Ascending aorta (tissue), 2 donors: ENCODE results near the gene USP14. TPM values are rescaled to one million over a fixed set of nuclear protein-coding genes. Genes with fewer than 3 reads are reported as not detected.

Experiments
- DNase-seq, 2 donors: peaks; one replicate each; pipeline ENCODE4 v3.0.0-alpha.2; 2019; ENCODE audit warnings: low spot score in 2 of 2
- H3K27ac ChIP-seq, 2 donors: fragments of 200-600 bp; sonication (generic); one replicate each; pipeline ENCODE4 v1.5.1; 2016 to 2017; ENCODE audit warnings: mild to moderate bottlenecking in 1 of 2
- H3K27me3 ChIP-seq: fragments of 200-600 bp; sonication (generic); one replicate; pipeline ENCODE4 v1.5.1; 2017
- H3K36me3 ChIP-seq, 2 donors: fragments of 200-600 bp; sonication (generic); one replicate each; pipeline ENCODE4 v1.5.1; 2016
- H3K4me1 ChIP-seq, 2 donors: fragments of 200-600 bp; sonication (generic); one replicate each; pipeline ENCODE4 v1.5.1; 2016 to 2017; ENCODE audit warnings: mild to moderate bottlenecking in 1 of 2
- H3K4me3 ChIP-seq, 2 donors: fragments of 200-600 bp; sonication (generic); one replicate each; pipeline ENCODE4 v1.5.1; 2016 to 2017; ENCODE audit warnings: mild to moderate bottlenecking in 1 of 2
- H3K9me3 ChIP-seq, 2 donors: fragments of 200-600 bp; sonication (generic); one replicate each; pipeline ENCODE4 v1.5.1; 2016
- intact Hi-C: fragments of 100-400 bp; cut with DNase I; formaldehyde crosslinking; loops from one replicate; pipeline ENCODE4 v1.15.1; 2023
- total RNA-seq: library from RNA; depleted of rRNA; stranded (reverse); fragments of >200 nt; gene quantifications from one replicate; pipeline ENCODE4 v1.1.0, GENCODE V29; 2016
- TF ChIP-seq, protein P1 (sequence below), 3 experiments: fragments of 200-600 bp in 2 of 3; fragments of 450-650 bp in 1 of 3; sonication (generic) in 2 of 3; IDR thresholded peaks; one replicate each; pipeline ENCODE4 v1.5.1; 2016 to 2019; ENCODE audit warnings: antibody characterized with exemption in 3 of 3, mild to moderate bottlenecking in 1 of 3, moderate library complexity in 1 of 3

USP14 gene
- total RNA-seq, 1 donor from 2014 or later = 9.7 TPM

DNA sequence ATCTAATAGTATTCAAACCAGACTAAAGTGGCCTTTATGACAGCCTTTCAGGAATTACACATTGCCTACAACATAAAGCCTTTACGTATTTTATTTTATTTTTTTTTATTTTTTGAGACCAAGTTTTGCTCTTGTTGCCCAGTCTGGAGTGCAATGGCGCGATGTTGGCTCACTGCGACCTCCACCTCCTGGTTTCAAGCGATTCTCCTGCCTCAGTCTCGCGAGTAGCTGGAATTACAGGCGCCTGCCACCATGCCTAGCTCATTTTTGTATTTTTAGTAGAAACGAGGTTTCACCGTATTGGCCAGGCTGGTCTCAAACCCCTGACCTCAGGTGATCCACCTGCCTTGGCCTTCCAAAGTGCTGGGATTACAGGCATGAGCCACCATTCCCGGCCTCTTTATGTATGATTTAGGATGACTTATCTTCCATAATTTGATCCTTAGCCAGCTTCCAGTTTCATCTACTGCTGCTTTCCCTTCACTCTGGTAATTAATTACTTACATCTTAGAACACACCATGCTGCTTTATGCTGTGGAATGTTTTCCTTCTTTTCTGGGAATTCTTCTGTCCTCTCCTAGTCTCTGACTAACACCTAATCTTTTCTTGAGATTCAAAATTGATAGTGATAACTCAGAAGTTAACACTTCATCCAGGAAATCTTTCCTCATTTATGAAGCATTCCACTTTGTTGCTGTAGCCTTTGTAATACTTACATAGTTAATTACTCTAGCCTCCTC, 2.6 kb downstream of the USP14 start:
- H3K9me3 ChIP-seq = no peaks in the 10 kb centered on the region
- H3K27me3 ChIP-seq = no peaks in the 10 kb centered on the region
- H3K4me3 ChIP-seq = no peak overlapping the region

GRCh38 chr18:172361-172760, 14.0 kb downstream of the USP14 start:
- Histone ChIP-seq H3K9me3 (no peaks in the 10 kb centered on the region), H3K4me1 (no peaks in the 10 kb centered on the region), H3K4me3 (no peak overlapping the region), H3K36me3 (peaks cover 26 to 34% of the 10 kb centered on the region in 2 donors), H3K27ac (no peak overlapping the region), H3K27me3 (no peaks in the 10 kb centered on the region)
- intact Hi-C loops = no loop called here
- no peak for DNase-seq
- TF ChIP-seq, protein P1, sequence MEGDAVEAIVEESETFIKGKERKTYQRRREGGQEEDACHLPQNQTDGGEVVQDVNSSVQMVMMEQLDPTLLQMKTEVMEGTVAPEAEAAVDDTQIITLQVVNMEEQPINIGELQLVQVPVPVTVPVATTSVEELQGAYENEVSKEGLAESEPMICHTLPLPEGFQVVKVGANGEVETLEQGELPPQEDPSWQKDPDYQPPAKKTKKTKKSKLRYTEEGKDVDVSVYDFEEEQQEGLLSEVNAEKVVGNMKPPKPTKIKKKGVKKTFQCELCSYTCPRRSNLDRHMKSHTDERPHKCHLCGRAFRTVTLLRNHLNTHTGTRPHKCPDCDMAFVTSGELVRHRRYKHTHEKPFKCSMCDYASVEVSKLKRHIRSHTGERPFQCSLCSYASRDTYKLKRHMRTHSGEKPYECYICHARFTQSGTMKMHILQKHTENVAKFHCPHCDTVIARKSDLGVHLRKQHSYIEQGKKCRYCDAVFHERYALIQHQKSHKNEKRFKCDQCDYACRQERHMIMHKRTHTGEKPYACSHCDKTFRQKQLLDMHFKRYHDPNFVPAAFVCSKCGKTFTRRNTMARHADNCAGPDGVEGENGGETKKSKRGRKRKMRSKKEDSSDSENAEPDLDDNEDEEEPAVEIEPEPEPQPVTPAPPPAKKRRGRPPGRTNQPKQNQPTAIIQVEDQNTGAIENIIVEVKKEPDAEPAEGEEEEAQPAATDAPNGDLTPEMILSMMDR (IDR thresholded peaks at IDR 0.05) = no peak

More for the DNA sequence above, 2.6 kb downstream of the USP14 start:
- peaks cover 11 to 22% of the 10 kb centered on the region in 2 donors for H3K36me3 ChIP-seq
- TF ChIP-seq, protein P1 (IDR thresholded peaks at IDR 0.05) = no peak
- intact Hi-C loops = no loop called here
- DNase-seq = no peak
- no peak overlapping the region for H3K27ac ChIP-seq
- H3K4me1 ChIP-seq = peaks cover 5 to 11% of the 10 kb centered on the region in 2 donors

- Histone ChIP-seq H3K4me3 (no peak overlapping the region), H3K27me3 (no peaks in the 10 kb centered on the region), H3K36me3 (peaks cover 6 to 26% of the 10 kb centered on the region in 2 donors), H3K4me1 (peaks cover 3 to 10% of the 10 kb centered on the region in 2 donors), H3K9me3 (no peaks in the 10 kb centered on the region), H3K27ac (no peak overlapping the region)
- DNase-seq = no peak
- TF ChIP-seq, protein P1 (IDR thresholded peaks at IDR 0.05) = no peak
- intact Hi-C loops = no loop called here
These were observed 21.1 kb downstream of the USP14 start for GRCh38 chr18:179499-179898.

DNA sequence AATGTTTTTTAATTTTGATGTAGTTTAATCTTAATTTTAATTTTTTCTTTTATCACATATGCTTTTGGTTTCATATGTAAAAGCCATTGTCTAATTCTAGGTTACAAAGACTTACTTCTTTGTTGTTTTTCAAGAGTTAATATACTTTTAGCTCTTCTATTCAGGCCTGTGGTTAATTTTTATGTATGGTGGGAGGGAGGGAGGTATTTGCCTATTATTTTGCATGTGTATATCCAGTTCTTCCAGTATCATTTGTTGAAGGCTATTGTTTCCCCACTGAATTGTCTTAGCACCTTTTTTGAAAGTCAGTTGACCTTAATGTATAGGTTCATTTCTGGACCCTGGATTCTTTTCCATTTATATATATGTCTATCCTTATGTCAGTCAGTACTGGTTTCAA, 23.4 kb downstream of the USP14 start:
- intact Hi-C loops = no loop called here
- no peaks in the 10 kb centered on the region for H3K9me3 ChIP-seq
- DNase-seq = no peak
- TF ChIP-seq, protein P1 (IDR thresholded peaks at IDR 0.05) = no peak
- H3K27me3 ChIP-seq = no peaks in the 10 kb centered on the region
- H3K4me1 ChIP-seq = peaks cover 3 to 10% of the 10 kb centered on the region in 2 donors
- H3K4me3 ChIP-seq = no peak overlapping the region
- H3K36me3 ChIP-seq = peaks cover 6 to 25% of the 10 kb centered on the region in 2 donors
- H3K27ac ChIP-seq = no peak overlapping the region

- intact Hi-C loops = no loop called here
- Histone ChIP-seq H3K27ac (no peak overlapping the region), H3K4me1 (peaks cover 3 to 7% of the 10 kb centered on the region in 2 donors), H3K4me3 (no peak overlapping the region), H3K9me3 (no peaks in the 10 kb centered on the region), H3K36me3 (peaks cover 6 to 25% of the 10 kb centered on the region in 2 donors), H3K27me3 (no peaks in the 10 kb centered on the region)
- TF ChIP-seq, protein P1 (IDR thresholded peaks at IDR 0.05) = no peak
- DNase-seq = no peak
These were observed 25.4 kb downstream of the USP14 start for GRCh38 chr18:183769-184168.
